ENCODE data around the gene RERE.
"Not testable (repeated sequence)": the region's sequence is repeated elsewhere in the genome, so short reads cannot be mapped to it uniquely, and the experiment has no call there.

Gene RERE

GRCh38 chr1:8380310-8380709 is 437.1 kb downstream of the RERE start:
- DNase-seq (ENCODE audit: low spot score), result not testable (repeated sequence)

GRCh38 chr1:8379513-8380186 is 437.8 kb downstream of the RERE start:
- DNase-seq (ENCODE audit: low spot score), result no peak

DNA sequence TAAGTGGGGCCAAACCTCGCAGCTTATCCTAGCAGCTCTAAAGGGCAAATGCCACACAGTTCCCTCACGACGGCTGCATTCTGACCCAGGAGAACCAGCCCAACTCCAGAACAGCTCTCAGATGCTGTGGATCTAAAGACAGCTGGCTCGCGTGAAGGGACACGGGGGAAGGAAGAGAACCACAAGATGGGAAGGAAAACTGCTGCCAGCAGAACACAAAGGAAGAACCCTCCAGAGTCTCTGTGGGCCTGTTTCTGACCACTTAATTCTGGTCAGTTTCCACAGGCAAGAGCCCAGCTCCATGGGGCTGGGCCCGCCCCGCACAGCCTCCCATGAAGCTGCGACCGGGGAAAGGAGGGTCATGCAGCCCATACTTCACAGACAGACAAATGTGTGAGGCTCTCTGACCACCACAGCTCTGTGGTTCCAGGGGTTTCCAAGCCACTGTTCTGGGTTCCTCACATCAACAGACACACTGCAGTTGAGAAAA is 438.4 kb downstream of the RERE start:
- DNase-seq (ENCODE audit: low spot score), result no peak

DNA sequence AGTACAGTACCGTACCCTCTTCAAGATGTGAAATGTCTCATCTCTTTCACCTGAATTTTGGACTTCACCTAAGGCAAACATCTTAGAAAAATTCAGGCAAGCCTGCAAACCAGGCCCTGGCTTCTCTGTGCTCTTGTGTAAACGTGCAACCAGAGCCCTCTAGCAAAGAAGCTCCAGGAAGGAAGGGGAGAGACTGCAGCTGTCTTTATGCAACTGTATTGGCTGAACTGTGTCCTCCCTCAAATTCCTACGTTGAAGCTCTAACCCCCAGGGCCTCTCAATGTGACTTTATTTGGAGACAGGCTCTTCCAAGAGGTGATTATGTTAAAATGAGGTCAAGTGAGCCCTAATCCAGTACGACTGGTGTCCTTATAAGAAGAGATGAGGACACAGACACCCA is 439.3 kb downstream of the RERE start:
- DNase-seq (ENCODE audit: low spot score), result no peak

DNA sequence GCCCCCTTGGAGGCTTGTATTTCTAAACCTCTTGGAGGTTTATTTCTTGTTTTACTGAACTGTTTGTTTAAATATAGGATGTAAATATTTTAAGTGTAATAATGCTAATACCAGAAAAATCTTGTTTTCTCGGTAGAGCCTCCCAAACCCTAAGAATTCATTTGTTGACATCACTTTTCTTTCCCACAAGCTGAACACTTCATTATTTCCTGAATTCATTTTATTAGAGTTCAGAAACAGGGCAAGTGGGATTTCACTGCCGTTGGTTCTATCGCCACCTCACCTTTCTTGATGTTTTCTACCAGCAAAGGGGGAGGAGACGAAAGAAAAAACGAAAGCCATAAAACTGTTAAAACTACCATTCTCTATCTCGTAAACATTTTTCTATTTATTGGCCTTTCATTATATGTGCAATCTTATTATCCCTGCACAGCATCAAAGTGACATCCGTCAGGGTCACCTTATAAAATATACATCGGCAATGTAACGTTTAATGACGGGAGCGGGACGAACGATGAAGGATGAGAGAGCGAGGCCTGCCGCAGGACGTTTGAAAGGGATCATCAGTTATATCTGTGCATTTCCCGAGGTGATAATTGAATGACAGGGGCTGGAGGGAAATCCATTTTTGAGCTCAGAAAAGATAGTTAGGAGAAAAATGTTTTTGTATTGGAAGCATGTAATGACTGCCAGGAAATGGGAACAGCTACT is 440.0 kb downstream of the RERE start:
- no peak for DNase-seq (ENCODE audit: low spot score)

GRCh38 chr1:8376358-8376840 is 441.0 kb downstream of the RERE start:
- DNase-seq (ENCODE audit: low spot score), result no peak

DNA sequence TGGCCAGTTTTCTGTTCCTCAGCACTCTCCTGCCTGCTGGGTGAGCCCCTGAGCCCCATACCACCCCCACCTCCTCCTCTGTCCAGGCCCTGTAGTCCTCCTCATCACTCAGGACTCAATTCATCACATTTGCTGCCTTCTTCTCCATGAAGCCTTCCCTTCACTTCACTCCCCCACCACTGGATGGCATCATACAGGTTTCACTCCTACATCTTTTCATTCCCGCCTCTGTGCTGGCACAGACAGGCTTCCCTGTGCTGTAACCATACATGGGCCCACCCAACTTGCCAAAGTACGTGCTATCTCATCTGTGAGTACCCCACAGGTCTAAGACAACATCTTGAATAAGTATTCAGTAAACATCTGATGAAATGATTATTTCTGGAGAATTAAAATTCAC is 442.6 kb downstream of the RERE start:
- DNase-seq (ENCODE audit: low spot score), result no peak

- no peak for DNase-seq (ENCODE audit: low spot score)
Measured at GRCh38 chr1:8374356-8374755, 443.1 kb downstream of the RERE start.

DNA sequence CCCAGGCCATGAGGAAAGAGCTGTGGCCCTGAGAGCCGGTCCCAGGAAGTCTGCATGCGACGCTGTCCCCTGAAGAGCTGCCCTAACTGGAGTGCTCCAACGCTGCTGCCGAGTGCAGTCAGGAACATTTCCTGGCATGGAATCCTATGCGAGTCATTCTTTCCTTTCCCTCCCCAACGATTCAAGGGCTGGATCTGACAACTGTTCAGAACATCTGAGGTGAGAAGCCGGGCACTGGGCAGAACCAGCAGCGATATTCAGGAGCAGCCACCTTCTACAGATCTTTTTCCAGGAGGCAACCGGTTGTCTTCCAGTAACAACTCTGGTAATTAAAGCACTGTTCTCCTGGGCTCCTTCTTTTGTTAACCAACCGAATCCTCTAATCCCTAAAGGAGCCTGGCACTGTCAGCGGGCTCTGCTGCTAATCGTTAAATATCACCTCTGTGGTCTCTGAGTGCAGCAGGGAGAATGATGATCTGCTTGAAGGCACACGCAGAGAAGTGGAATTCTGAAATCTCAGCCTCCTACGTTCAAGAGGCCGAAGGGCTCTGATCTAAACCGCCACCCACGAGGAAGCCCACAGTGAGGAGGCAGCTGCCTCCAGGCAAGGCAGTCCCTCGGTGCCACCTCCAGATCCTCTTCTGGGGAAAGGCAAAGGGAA is 443.7 kb downstream of the RERE start:
- no peak for DNase-seq (ENCODE audit: low spot score)

DNA sequence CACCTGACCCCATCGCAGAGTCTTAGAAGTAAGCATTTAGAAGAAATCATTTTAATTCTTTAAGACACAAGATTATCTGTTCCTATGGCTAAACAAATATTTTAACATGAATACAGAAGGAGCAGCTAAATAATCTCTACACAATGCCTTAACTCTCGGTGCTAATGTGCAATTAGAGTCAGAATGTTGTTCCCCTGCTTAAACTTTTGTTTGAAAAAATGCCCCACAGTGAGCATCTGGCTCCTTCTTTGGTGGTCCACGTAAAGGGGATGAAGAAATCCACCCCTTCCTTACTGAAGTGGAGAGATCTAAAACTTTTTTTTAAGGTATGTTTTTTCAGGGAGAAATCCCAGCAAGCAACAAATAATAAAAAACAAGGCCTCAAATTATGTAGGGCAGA is 444.3 kb downstream of the RERE start:
- DNase-seq (ENCODE audit: low spot score), result no peak

- no peak for DNase-seq (ENCODE audit: low spot score)
Measured at GRCh38 chr1:8371372-8371991, 446.0 kb downstream of the RERE start.

- DNase-seq (ENCODE audit: low spot score), result no peak
Measured at GRCh38 chr1:8370905-8371315, 446.5 kb downstream of the RERE start.

DNA sequence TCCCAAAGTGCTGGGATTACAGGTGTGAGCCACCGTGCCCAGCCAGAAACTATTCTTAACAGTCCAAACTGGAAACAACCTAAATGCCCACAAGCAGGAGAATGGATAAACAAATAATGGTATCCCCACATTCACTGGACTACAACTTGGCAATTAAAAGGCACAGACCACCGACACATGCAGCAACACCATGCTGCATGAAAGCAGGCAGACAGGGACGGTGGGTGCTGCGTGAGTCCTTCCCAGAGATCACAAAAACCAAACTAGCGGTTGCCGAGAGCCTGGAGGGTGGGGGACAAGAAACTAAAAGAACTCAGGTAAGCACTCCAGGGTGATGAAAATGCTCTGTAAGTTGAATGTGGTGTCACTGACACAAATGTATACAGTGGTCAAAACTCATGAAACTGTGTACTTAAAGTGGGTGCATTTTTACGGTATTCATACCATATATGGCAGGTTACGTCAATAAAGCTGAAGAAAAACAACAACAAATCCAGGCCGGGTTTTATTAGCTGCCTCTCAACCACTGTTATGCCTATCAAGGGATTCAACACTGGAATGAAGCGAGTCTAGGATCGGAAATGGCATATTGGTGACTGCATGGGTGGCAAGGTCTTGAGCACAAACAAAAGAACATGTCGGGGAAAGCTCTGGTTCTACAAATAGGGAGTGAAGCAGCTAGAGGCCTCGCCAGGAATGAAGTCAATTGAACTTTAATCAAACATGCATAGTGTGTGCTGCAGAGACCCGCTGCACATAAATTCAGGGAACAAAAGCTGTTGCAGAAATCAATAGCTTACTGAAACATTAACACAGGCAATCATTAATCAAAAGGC is 447.2 kb downstream of the RERE start:
- DNase-seq (ENCODE audit: low spot score), result no peak

DNA sequence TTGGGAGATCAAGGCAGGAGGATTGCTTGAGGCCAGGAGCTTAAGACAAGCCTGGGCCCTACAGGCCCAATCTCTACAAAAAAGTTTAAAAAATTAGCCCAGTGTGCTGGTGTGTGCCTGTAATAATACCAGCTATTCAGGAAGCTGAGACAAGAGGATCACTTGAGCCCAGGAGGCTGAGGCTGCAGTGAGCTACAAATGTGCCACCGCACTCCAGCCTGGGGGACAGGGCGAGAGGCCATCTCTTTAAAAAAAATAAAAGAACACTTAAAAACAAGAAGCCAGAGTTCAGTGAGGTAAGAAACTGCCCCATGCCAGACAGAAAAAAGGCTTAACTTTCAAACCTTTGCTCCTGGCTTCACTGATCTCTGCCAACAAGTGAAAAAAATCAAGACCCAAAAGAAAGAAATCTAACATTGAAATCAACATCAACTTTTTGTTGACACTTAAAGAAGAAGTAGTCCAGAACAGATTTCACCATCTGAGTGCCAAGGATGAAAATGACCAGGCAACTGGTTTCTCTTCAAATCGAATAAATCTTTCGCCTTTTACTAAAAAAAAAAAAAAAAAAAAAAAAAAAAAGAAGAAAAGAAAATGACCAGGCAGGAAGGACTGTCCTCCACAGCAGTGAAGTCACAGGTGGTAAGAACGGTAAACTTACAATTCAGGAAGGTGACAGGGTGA is 448.3 kb downstream of the RERE start:
- no peak for DNase-seq (ENCODE audit: low spot score)

GRCh38 chr1:8367571-8368194 is 449.8 kb downstream of the RERE start:
- no peak for DNase-seq (ENCODE audit: low spot score)

- no peak for DNase-seq (ENCODE audit: low spot score)
Measured at GRCh38 chr1:8365661-8366362, 451.6 kb downstream of the RERE start.

GRCh38 chr1:8364528-8365442 is 452.7 kb downstream of the RERE start:
- no peak for DNase-seq (ENCODE audit: low spot score)

DNA sequence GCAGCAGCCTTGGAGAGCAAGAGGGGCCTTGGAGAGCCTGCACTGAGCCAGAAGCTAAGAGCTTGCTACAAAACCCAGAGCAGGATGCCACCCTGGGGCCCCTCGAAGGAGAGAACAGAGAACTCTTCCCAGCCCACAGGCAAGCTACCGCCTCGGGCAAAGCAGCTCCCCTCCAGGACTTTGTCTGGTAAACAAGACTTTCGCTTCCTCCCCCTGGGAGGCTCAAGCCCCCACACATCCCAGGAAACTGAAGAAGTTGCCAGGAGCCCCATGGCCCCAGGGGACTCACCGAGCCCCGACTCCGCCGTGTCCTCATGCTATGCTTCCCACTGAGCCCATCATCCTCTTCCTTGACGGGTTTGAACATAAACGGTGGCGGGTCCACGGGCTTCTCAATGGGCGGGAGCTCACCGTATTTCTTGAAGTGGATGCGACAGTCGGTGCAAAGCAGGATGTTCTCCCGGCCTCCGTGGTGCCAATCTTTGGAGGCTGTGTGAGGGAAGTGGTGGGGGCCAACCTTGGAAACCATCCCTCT is 453.6 kb downstream of the RERE start:
- no peak for DNase-seq (ENCODE audit: low spot score)

Measured in germinal center (tissue), 1 donor.